Measurements from ENCODE around the gene PRDM12.

DNA sequence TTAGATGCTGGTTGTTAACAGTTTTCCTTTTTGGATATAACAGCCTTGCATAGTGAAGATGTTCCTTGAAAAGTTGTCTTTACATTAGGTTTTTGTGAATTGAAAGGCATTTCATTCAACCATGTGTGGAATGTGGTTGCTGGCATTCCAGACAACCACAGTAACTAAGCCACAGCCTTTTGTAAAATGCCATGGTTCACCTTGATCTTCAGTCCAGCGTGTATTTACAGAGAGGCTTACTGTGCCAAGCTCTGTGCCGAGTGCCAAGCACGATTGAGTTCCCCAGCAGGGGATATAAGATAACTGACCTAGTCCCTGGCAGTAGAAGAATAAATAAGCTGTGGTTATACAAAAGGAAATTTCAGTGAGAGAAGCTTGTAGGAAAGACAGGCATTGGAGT lies 34.1 kb downstream of the PRDM12 start:
- TF ChIP-seq EZH2phosphoT487 (IDR thresholded peaks at IDR 0.05; ENCODE audit: borderline replicate concordance, low read length): no peak
- TF ChIP-seq, protein P1, sequence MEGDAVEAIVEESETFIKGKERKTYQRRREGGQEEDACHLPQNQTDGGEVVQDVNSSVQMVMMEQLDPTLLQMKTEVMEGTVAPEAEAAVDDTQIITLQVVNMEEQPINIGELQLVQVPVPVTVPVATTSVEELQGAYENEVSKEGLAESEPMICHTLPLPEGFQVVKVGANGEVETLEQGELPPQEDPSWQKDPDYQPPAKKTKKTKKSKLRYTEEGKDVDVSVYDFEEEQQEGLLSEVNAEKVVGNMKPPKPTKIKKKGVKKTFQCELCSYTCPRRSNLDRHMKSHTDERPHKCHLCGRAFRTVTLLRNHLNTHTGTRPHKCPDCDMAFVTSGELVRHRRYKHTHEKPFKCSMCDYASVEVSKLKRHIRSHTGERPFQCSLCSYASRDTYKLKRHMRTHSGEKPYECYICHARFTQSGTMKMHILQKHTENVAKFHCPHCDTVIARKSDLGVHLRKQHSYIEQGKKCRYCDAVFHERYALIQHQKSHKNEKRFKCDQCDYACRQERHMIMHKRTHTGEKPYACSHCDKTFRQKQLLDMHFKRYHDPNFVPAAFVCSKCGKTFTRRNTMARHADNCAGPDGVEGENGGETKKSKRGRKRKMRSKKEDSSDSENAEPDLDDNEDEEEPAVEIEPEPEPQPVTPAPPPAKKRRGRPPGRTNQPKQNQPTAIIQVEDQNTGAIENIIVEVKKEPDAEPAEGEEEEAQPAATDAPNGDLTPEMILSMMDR (IDR thresholded peaks at IDR 0.05; ENCODE audit: low read depth, low read length, poor library complexity, severe bottlenecking): no peak

Data from DOHH2 (cell line).